CD4-positive, alpha-beta T cell treated with Interleukin-2 at 100 ng/mL for 4 hours (primary cell): ENCODE data around the gene LRRC23.
A peak's percentile ranks its signal among the peaks of the same experiment; 100 is the strongest.

Source experiments
- DNase-seq: peaks from one replicate; pipeline ENCODE4 v3.0.0-alpha.2; 2020; ENCODE audit warnings: low spot score

The LRRC23 gene

DNA sequence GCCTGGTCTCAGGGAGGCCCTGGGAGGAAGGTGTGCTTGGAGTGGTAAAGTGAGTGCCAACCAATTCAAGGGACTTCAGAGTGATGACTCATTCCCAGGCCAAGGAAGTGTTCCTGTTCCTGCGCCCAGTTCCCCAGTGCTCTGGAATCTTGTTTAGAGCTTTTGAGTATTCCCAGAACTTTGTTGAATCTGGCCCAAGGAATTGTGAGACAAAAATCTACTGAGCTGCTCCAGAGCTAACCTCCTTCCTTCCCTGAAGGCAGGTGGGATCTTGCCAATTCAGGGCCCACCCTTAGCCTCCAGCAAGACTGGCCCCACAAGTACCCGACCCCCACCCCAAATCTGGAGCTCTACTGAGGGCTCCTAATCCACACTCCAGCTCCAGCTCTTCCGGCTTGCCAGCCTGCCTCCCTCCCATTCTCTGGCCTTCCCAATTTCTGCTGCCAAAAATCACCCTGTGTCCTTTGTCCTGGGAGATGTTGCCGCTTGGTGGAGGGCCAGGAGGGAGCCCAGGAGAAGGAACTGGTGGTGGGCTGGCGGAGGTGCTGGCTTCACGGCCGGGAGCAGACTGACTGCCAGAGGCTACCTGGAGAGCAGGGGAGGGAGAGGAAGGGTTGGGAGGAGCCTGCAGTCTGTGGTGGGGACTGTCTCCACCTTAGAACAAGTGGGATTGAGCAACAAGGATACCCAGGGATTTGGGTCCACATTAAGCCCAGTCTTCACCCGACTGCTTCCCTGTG is 21.1 kb downstream of the LRRC23 start:
- no peak for DNase-seq

DNA sequence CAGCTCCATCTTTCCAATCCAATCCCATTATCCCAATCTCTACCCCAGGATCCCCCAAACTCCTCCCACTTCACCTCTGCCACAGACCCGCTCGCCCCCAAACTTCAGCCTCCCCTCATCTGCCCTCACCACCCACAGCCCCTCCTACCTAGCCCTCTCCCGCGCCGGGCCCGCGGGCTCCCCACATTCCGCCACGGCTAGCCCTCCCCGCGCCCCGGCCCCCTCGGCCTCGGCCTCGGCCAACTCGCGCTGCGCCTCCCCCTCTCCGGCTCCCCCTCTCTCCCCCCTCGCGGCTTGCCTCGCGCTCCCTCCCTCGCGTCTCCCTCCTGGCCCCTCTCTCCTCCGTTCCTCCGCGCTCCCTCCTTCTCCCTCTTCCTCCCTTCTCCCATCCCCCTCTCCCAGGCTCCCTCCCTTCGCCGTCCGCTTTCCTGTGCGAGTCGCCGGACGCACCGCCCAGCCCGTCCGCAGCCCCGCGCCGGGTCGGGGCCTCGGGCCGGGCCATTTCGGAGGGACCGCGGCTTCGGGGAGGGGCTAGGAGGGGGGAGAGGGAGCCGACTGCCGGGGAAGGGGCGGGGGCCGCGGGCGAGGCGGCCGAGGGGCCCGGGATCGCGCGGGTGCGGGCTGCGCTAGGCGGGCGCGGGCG is 22.9 kb downstream of the LRRC23 start, which contains the start of gene ATN1:
Gene ATN1, plus strand, starts transcription at position 581 of the 643 bp plus-strand sequence. CDS start 6,043 bp downstream, outside the sequence.
- DNase-seq = peak; percentile 35

DNA sequence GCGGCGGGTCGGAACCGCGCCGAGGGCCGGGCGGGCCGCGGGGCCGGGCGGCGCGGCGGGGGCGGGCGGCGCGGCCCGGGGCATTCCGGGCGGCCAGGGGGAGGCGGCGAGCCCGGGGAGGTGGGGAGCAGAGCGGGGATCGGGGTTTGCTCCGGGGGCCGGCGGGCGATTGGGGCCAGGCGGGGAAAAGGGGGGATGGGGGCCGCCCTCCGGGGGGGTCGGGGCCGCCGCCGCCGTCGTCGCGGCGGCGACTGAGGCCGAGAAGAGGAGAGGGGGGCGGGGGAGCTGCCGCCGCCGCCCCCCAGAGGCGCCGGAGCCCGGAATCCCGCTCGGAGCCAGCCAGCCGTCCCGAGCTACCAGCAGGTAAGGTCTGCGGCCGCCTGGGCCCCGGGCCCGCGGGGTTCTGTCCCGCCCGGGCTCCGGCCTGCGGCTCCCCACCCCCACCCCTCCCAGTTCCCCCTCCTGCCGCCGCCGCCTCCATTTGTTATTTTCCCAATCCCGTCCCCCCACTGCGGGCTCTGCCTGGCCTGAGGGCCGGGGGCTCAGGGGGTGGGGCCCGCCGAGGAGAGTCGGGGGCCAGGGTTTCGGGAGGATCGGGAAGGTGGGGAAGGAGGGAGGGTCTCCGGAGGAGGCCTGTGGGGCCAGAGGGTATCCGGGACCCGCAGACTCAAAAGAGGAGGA is 23.5 kb downstream of the LRRC23 start:
- DNase-seq = no peak

DNA sequence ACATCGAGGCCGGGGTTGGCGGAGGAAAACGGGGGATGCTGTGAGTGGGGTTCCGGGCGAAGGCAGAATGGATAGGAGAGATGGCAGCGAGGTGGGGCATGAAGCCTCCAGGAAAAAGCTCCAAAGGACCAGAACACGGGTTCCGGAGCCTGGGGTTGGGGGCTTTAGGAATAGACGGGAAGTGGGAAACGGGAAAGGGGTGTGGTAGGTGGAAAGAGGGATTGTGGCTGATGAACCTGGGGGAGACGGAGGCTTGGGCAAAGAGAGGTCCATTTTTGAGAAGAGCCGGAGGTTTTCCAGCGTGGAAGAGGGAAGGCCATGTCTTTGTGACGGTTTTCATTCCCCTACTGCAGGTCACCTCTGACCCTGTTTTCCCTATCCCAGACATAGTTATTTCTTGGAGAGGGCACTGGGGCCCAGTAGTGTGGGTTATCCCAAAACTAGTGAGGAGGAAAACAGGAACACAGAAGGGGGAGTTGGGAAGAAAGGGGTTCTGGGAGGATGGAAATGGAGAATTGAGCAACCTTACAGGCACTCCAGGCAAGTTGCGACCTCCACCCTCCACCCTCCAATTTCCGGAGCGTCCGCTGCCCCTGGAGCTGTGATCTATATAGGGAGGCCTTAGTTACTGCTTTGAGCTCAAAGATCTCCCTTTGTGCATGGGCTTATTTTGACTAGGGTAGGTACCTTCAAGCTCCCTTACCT is 24.2 kb downstream of the LRRC23 start:
- no peak for DNase-seq

DNA sequence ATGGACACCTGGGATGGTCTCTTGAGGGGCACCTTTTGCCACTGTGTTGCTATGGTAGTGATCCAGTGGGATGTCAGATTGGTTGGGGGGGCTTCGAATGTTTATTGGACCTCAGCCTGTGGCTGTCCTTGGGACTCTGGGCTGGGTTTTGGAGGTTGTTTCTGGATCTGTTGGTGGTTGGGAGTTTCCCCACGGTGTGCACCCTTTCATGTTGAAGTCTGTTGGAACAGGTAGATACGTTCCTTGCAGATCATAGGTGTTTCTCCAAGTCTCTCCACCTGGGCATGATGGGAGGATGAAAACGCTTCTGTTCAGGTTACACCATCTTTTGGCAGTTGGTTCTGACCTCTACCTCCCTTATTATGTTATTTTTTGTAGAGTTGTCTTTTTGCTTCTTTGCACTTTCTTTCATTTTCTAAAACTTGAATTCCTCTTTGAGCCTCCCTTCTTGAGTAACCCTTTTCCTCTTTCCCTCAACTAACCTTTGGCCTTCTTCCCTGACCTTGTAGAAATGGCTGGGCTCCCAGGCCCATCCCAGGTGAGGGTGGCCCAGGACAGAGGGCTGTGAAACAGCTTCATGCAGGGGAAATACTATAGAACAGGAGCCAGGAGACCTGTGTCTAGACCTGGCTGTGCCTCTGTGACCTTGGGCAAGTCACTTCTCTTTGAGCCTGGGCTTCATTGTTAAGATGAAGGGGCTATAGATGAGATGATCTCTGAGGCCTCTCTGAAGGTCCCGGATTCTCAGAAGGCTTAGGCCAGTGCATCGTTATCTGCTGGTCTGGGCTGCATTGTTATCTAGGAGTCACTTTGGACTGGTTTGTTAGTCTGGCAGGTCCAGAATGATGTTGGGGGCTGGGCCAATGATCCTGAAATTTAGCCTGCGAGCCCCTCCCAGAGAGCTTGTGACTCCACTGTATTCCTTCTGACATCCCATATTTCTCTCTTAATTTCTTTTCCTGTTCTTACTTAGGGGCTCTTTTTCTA is 25.1 kb downstream of the LRRC23 start:
- no peak for DNase-seq

DNA sequence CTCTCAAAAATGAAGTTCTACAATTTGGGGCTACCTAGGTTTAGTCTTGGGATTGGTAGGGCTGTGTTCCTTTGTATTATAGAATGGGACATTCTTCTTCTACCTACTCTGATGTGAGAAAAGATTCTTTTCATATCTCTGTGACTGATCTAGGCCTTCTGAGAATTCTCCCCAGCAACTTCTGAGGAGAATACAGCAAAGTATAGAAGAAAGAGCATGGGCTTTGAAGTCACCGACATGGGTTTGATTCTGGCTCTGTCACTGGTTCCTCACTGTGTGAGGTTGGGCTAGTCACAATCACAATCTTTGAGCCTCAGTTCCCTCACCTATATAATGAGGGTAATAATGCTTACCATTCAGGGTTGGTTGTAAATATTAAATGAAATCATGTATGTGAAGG is 28.1 kb downstream of the LRRC23 start:
- peak; percentile 45 for DNase-seq

DNA sequence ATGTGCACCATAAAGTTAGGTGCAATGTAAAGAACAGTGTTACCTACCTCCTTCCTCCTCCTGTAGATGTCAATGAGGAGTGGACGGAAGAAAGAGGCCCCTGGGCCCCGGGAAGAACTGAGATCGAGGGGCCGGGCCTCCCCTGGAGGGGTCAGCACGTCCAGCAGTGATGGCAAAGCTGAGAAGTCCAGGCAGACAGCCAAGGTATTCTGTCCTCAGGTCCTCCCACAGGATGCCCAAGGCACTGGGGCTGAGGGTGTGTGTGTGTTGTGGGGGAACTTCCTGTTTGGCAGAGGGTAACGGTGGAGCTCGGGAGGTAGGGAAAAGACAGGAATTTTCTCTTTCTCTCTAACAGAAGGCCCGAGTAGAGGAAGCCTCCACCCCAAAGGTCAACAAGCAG is 29.5 kb downstream of the LRRC23 start:
- DNase-seq = no peak

DNA sequence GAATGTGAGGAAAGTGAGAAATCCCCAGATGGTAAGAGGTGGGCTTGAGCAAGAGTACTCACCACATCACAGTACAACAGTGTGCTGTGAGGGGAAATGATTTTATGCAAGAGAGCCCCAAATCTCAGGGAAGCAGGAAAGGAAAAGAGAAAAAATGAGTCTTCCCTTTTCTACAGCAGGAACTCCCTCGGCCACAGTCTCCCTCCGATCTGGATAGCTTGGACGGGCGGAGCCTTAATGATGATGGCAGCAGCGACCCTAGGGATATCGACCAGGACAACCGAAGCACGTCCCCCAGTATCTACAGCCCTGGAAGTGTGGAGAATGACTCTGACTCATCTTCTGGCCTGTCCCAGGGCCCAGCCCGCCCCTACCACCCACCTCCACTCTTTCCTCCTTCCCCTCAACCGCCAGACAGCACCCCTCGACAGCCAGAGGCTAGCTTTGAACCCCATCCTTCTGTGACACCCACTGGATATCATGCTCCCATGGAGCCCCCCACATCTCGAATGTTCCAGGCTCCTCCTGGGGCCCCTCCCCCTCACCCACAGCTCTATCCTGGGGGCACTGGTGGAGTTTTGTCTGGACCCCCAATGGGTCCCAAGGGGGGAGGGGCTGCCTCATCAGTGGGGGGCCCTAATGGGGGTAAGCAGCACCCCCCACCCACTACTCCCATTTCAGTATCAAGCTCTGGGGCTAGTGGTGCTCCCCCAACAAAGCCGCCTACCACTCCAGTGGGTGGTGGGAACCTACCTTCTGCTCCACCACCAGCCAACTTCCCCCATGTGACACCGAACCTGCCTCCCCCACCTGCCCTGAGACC is 31.0 kb downstream of the LRRC23 start:
- no peak for DNase-seq

DNA sequence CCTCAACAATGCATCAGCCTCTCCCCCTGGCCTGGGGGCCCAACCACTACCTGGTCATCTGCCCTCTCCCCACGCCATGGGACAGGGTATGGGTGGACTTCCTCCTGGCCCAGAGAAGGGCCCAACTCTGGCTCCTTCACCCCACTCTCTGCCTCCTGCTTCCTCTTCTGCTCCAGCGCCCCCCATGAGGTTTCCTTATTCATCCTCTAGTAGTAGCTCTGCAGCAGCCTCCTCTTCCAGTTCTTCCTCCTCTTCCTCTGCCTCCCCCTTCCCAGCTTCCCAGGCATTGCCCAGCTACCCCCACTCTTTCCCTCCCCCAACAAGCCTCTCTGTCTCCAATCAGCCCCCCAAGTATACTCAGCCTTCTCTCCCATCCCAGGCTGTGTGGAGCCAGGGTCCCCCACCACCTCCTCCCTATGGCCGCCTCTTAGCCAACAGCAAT is 31.6 kb downstream of the LRRC23 start:
- no peak for DNase-seq

DNA sequence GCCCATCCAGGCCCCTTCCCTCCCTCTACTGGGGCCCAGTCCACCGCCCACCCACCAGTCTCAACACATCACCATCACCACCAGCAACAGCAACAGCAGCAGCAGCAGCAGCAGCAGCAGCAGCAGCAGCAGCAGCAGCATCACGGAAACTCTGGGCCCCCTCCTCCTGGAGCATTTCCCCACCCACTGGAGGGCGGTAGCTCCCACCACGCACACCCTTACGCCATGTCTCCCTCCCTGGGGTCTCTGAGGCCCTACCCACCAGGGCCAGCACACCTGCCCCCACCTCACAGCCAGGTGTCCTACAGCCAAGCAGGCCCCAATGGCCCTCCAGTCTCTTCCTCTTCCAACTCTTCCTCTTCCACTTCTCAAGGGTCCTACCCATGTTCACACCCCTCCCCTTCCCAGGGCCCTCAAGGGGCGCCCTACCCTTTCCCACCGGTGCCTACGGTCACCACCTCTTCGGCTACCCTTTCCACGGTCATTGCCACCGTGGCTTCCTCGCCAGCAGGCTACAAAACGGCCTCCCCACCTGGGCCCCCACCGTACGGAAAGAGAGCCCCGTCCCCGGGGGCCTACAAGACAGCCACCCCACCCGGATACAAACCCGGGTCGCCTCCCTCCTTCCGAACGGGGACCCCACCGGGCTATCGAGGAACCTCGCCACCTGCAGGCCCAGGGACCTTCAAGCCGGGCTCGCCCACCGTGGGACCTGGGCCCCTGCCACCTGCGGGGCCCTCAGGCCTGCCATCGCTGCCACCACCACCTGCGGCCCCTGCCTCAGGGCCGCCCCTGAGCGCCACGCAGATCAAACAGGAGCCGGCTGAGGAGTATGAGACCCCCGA is 32.2 kb downstream of the LRRC23 start:
- DNase-seq = no peak

DNA sequence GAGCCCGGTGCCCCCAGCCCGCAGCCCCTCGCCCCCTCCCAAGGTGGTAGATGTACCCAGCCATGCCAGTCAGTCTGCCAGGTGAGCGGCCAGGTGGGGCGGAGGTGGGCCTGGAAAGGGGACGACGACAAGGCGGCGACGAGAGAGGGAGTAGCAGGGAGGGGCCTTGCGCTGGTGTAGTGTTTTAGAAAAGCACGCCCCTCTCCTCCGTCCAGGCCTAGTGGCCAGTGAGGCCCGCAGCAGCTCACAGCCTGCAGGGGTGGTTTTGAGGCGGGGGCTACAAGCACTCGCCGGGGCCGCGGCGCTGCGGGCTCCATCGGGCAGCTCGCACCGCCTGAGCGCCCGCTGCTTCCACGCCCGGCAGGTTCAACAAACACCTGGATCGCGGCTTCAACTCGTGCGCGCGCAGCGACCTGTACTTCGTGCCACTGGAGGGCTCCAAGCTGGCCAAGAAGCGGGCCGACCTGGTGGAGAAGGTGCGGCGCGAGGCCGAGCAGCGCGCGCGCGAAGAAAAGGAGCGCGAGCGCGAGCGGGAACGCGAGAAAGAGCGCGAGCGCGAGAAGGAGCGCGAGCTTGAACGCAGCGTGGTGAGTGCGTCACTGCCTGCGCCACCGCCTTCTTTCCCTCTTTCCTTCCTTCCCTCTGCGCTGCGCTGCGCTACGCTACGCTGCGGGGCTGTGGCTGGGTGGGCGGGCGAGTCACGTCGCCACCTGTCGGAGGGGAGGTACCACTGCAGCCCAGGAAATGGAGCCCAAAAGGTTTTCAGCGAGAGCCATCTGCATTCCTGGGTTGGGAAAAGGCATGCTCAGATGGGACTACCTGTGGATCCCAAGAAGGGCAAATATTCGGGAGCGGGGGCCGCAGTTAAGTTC is 33.1 kb downstream of the LRRC23 start:
- DNase-seq = peak; percentile 95

DNA sequence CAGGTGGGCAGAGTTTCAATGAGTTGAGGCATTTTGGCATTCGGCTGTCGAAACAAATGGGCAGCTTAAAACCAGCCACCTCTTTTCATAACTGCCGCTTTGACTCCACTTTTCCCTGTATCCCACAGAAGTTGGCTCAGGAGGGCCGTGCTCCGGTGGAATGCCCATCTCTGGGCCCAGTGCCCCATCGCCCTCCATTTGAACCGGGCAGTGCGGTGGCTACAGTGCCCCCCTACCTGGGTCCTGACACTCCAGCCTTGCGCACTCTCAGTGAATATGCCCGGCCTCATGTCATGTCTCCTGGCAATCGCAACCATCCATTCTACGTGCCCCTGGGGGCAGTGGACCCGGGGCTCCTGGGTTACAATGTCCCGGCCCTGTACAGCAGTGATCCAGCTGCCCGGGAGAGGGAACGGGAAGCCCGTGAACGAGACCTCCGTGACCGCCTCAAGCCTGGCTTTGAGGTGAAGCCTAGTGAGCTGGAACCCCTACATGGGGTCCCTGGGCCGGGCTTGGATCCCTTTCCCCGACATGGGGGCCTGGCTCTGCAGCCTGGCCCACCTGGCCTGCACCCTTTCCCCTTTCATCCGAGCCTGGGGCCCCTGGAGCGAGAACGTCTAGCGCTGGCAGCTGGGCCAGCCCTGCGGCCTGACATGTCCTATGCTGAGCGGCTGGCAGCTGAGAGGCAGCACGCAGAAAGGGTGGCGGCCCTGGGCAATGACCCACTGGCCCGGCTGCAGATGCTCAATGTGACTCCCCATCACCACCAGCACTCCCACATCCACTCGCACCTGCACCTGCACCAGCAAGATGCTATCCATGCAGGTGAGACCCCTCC is 34.0 kb downstream of the LRRC23 start:
- DNase-seq = no peak

DNA sequence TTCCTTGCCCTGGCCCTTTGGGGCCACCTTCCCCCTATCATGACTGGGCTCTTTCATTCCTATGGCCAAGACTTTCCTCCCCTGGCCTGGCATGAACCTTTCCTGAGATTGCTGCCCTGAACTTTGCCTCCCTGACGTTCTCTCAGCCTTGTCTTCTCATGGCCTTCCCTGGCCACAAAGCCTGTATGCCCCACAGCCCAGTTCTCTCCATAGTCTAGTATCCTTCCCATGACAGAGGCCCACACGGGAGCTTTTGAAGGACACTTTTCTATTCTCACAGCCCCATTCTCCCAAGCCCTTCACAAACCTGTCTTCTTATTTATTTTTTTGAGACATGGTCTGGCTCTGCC is 34.5 kb downstream of the LRRC23 start:
- no peak for DNase-seq

DNA sequence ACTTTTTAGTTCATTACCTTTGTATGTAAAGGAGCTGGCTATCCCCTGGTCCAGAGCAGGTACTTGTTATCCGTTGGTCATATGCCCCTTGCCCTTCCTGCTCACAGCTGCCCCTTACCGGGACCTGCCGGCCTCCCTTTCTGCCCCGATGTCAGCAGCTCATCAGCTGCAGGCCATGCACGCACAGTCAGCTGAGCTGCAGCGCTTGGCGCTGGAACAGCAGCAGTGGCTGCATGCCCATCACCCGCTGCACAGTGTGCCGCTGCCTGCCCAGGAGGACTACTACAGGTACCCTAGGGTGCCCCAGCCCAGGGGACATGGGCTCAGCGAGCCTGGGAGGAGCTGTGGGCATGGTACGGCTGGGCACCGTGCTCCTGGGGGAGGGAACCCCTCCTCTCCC is 36.6 kb downstream of the LRRC23 start:
- DNase-seq = no peak

DNA sequence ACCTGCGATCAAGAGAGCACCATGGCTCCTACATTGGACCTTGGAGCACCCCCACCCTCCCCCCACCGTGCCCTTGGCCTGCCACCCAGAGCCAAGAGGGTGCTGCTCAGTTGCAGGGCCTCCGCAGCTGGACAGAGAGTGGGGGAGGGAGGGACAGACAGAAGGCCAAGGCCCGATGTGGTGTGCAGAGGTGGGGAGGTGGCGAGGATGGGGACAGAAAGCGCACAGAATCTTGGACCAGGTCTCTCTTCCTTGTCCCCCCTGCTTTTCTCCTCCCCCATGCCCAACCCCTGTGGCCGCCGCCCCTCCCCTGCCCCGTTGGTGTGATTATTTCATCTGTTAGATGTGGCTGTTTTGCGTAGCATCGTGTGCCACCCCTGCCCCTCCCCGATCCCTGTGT is 37.2 kb downstream of the LRRC23 start:
- DNase-seq = no peak

DNA sequence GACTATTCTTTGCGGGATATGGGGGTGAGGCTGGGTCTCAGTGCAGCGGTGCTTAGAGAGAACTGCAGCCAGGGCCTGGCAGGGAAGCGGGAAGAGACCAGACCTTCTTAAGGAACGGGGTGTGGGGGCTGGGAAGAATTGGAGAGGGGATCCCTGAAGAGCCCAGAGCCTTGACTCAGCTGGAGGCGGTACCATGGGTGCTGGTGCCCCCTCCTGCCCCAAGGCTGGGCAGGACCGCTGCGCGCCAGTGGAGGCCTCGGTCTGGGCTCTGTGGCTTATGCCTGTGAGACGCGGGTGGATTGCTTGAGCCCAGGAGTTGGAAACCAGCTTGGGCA is 37.7 kb downstream of the LRRC23 start:
- no peak for DNase-seq

DNA sequence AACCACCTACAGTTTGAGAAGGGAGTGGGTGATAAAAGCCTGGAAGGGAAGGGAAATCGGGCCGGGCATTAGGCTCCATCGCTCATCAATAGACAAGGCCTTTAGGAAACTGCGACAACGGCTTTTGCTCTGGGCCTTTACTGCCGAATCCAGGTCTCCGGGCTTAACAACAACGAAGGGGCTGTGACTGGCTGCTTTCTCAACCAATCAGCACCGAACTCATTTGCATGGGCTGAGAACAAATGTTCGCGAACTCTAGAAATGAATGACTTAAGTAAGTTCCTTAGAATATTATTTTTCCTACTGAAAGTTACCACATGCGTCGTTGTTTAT is 38.7 kb downstream of the LRRC23 start:
- peak; percentile 92 for DNase-seq
